T-helper 2 cell treated with Interferon-gamma antibody and Interleukin-4, amounts not matched to agents 5 μg/mL and 100 μg/mL, for 36 hours (primary cell): ENCODE data around the gene RPTN.

ENCODE experiments used
- DNase-seq: peaks from one replicate; pipeline ENCODE4 v3.0.0; 2021; ENCODE audit warnings: low spot score
- H3K27ac Mint-ChIP-seq: one replicate; pipeline ENCODE4 v1.8.0; 2021; ENCODE audit warnings: mild to moderate bottlenecking, mixed read lengths
- H3K27me3 Mint-ChIP-seq: one replicate; pipeline ENCODE4 v1.8.0; 2021; ENCODE audit warnings: low read depth, mixed read lengths
- H3K36me3 Mint-ChIP-seq: one replicate; pipeline ENCODE4 v1.8.0; 2021; ENCODE audit warnings: low read depth, mixed read lengths
- H3K4me1 Mint-ChIP-seq: one replicate; pipeline ENCODE4 v1.8.0; 2021; ENCODE audit warnings: low read depth, mixed read lengths
- H3K4me3 Mint-ChIP-seq: one replicate; pipeline ENCODE4 v1.8.0; 2022; ENCODE audit warnings: mild to moderate bottlenecking, moderate library complexity, mixed read lengths
- H3K9me3 Mint-ChIP-seq: one replicate; pipeline ENCODE4 v1.8.0; 2021; ENCODE audit warnings: mixed read lengths

The RPTN gene

GRCh38 chr1:152179566-152179965 lies 20.5 kb upstream of the RPTN start:
- peaks cover 21% of the 10 kb centered on the region for H3K27me3 Mint-ChIP-seq
- H3K9me3 Mint-ChIP-seq, result no peaks in the 10 kb centered on the region
- no peak overlapping the region for H3K4me3 Mint-ChIP-seq
- no peak for DNase-seq
- H3K4me1 Mint-ChIP-seq, result no peaks in the 10 kb centered on the region
- H3K36me3 Mint-ChIP-seq, result no peaks in the 10 kb centered on the region
- no peak overlapping the region for H3K27ac Mint-ChIP-seq

- H3K27me3 Mint-ChIP-seq, result peaks cover 4% of the 10 kb centered on the region
Measured at GRCh38 chr1:152170287-152170905, 11.4 kb upstream of the RPTN start.

GRCh38 chr1:152169366-152170025 lies 10.5 kb upstream of the RPTN start:
- H3K27me3 Mint-ChIP-seq, result peaks cover 4% of the 10 kb centered on the region
- H3K4me1 Mint-ChIP-seq, result peaks cover 8% of the 10 kb centered on the region
- H3K4me3 Mint-ChIP-seq, result no peak overlapping the region
- no peak for DNase-seq
- no peaks in the 10 kb centered on the region for H3K36me3 Mint-ChIP-seq
- H3K9me3 Mint-ChIP-seq, result peaks cover 3% of the 10 kb centered on the region
- H3K27ac Mint-ChIP-seq, result no peak overlapping the region

More at GRCh38 chr1:152170287-152170905, 11.4 kb upstream of the RPTN start:
- Mint-ChIP-seq H3K4me3 (no peak overlapping the region), H3K27ac (no peak overlapping the region), H3K36me3 (no peaks in the 10 kb centered on the region), H3K4me1 (peaks cover 8% of the 10 kb centered on the region), H3K9me3 (peaks cover 3% of the 10 kb centered on the region)
- no peak for DNase-seq

- H3K4me1 Mint-ChIP-seq, result peaks cover 8% of the 10 kb centered on the region
- no peaks in the 10 kb centered on the region for H3K36me3 Mint-ChIP-seq
- peaks cover 4% of the 10 kb centered on the region for H3K27me3 Mint-ChIP-seq
- no peak overlapping the region for H3K27ac Mint-ChIP-seq
- peaks cover 3% of the 10 kb centered on the region for H3K9me3 Mint-ChIP-seq
- no peak for DNase-seq
- H3K4me3 Mint-ChIP-seq, result no peak overlapping the region
Measured at GRCh38 chr1:152168535-152168868, 9.5 kb upstream of the RPTN start.

- Mint-ChIP-seq H3K36me3 (no peaks in the 10 kb centered on the region), H3K27me3 (no peaks in the 10 kb centered on the region), H3K9me3 (peaks cover 3% of the 10 kb centered on the region), H3K4me3 (no peak overlapping the region), H3K27ac (no peak overlapping the region), H3K4me1 (peaks cover 8% of the 10 kb centered on the region)
- no peak for DNase-seq
Measured at GRCh38 chr1:152167835-152168534, 9.0 kb upstream of the RPTN start.

GRCh38 chr1:152166966-152167365 lies 7.9 kb upstream of the RPTN start:
- Mint-ChIP-seq H3K9me3 (peaks cover 3% of the 10 kb centered on the region), H3K36me3 (no peaks in the 10 kb centered on the region), H3K27ac (no peak overlapping the region), H3K4me1 (peaks cover 8% of the 10 kb centered on the region), H3K27me3 (peaks cover 2% of the 10 kb centered on the region), H3K4me3 (no peak overlapping the region)
- DNase-seq, result no peak

- Mint-ChIP-seq H3K9me3 (peaks cover 3% of the 10 kb centered on the region), H3K27ac (no peak overlapping the region), H3K4me3 (no peak overlapping the region), H3K4me1 (peaks cover 8% of the 10 kb centered on the region), H3K27me3 (peaks cover 6% of the 10 kb centered on the region), H3K36me3 (no peaks in the 10 kb centered on the region)
- DNase-seq, result no peak
Measured at GRCh38 chr1:152165286-152166077, 6.5 kb upstream of the RPTN start.

- Mint-ChIP-seq H3K4me1 (peaks cover 8% of the 10 kb centered on the region), H3K27me3 (peaks cover 9% of the 10 kb centered on the region), H3K4me3 (no peak overlapping the region), H3K9me3 (peaks cover 3% of the 10 kb centered on the region), H3K36me3 (no peaks in the 10 kb centered on the region), H3K27ac (no peak overlapping the region)
- no peak for DNase-seq
Measured at GRCh38 chr1:152164517-152165136, 5.6 kb upstream of the RPTN start.

GRCh38 chr1:152162792-152163463 lies 3.9 kb upstream of the RPTN start:
- Mint-ChIP-seq H3K27me3 (peaks cover 11% of the 10 kb centered on the region), H3K36me3 (no peaks in the 10 kb centered on the region), H3K4me3 (no peak overlapping the region), H3K9me3 (peaks cover 3% of the 10 kb centered on the region), H3K27ac (no peak overlapping the region), H3K4me1 (peaks cover 8% of the 10 kb centered on the region)
- DNase-seq, result no peak

GRCh38 chr1:152160576-152160975 lies 1.5 kb upstream of the RPTN start:
- DNase-seq, result no peak
- H3K9me3 Mint-ChIP-seq, result peaks cover 2% of the 10 kb centered on the region
- H3K36me3 Mint-ChIP-seq, result no peaks in the 10 kb centered on the region
- peaks cover 2% of the 10 kb centered on the region for H3K4me1 Mint-ChIP-seq
- H3K4me3 Mint-ChIP-seq, result no peak overlapping the region
- peaks cover 11% of the 10 kb centered on the region for H3K27me3 Mint-ChIP-seq
- H3K27ac Mint-ChIP-seq, result no peak overlapping the region

GRCh38 chr1:152153996-152154395 lies 5.0 kb downstream of the RPTN start:
- H3K27me3 Mint-ChIP-seq, result peaks cover 14% of the 10 kb centered on the region
- H3K4me1 Mint-ChIP-seq, result peaks cover 4% of the 10 kb centered on the region
- H3K27ac Mint-ChIP-seq, result no peak overlapping the region
- DNase-seq, result no peak
- no peak overlapping the region for H3K4me3 Mint-ChIP-seq
- no peaks in the 10 kb centered on the region for H3K36me3 Mint-ChIP-seq
- peaks cover 3% of the 10 kb centered on the region for H3K9me3 Mint-ChIP-seq

GRCh38 chr1:152151646-152152045 lies 7.4 kb downstream of the RPTN start:
- no peak overlapping the region for H3K4me3 Mint-ChIP-seq
- DNase-seq, result no peak
- peaks cover 16% of the 10 kb centered on the region for H3K9me3 Mint-ChIP-seq
- H3K27ac Mint-ChIP-seq, result no peak overlapping the region
- H3K27me3 Mint-ChIP-seq, result peaks cover 11% of the 10 kb centered on the region
- no peaks in the 10 kb centered on the region for H3K36me3 Mint-ChIP-seq
- H3K4me1 Mint-ChIP-seq, result peaks cover 4% of the 10 kb centered on the region

GRCh38 chr1:152148981-152149380 lies 10.0 kb downstream of the RPTN start:
- Mint-ChIP-seq H3K27ac (no peak overlapping the region), H3K4me3 (no peak overlapping the region), H3K27me3 (peaks cover 16% of the 10 kb centered on the region), H3K4me1 (peaks cover 2% of the 10 kb centered on the region), H3K36me3 (no peaks in the 10 kb centered on the region), H3K9me3 (peaks cover 26% of the 10 kb centered on the region)
- no peak for DNase-seq
